Transverse colon (tissue), 4 donors: ENCODE results near the gene ZGLP1. TPM values are rescaled to one million over a fixed set of nuclear protein-coding genes. Genes with fewer than 3 reads are reported as not detected.

Experiments
- DNase-seq: peaks from one replicate; pipeline ENCODE4 v3.0.0-alpha.2; 2019
- H3K27ac ChIP-seq, 4 donors: fragments of 200-600 bp; sonication (generic); 2 replicates each; pipeline ENCODE4 v1.5.1; 2016 to 2018; ENCODE audit warnings: inconsistent platforms in 4 of 4
- H3K27me3 ChIP-seq: fragments of 200-600 bp; sonication (generic); 2 replicates; pipeline ENCODE4 v1.5.1; 2017; ENCODE audit warnings: inconsistent platforms
- H3K36me3 ChIP-seq, 4 donors: fragments of 200-600 bp; sonication (generic); 2 replicates each; pipeline ENCODE4 v1.5.1; 2017 to 2019; ENCODE audit warnings: inconsistent platforms in 4 of 4
- H3K4me1 ChIP-seq, 4 donors: fragments of 200-600 bp; sonication (generic); 2 replicates each; pipeline ENCODE4 v1.5.1; 2017 to 2020; ENCODE audit warnings: inconsistent platforms in 4 of 4
- H3K4me3 ChIP-seq, 4 donors: fragments of 200-600 bp; sonication (generic); 1 replicate in 1 of 4; 2 replicates in 3 of 4; pipeline versions ENCODE4 v1.5.1 to v1.6.1; 2017 to 2019; ENCODE audit warnings: inconsistent platforms in 4 of 4
- H3K9me3 ChIP-seq, 2 donors: fragments of 200-600 bp; sonication (generic); 2 replicates each; pipeline ENCODE4 v1.5.1; 2017 to 2019; ENCODE audit warnings: inconsistent platforms in 2 of 2
- EP300 ChIP-seq: sonication (generic); formaldehyde crosslinking; IDR thresholded peaks from one replicate; pipeline ENCODE4 v1.6.1; 2017; ENCODE audit warnings: antibody characterized with exemption, low read depth
- POLR2A ChIP-seq: fragments of 450-650 bp; IDR thresholded peaks from one replicate; pipeline ENCODE4 v1.6.1; 2016; ENCODE audit warnings: antibody characterized with exemption, mild to moderate bottlenecking, moderate library complexity
- POLR2AphosphoS5 ChIP-seq, 3 donors: sonication (generic); formaldehyde crosslinking; IDR thresholded peaks; one replicate each; pipeline ENCODE4 v1.6.1; 2016; ENCODE audit warnings: antibody characterized with exemption in 3 of 3
- WGBS, 2 donors: methylation state at CpG; one replicate each; pipeline ENCODE4 v1.1.5; 2018; ENCODE audit warnings: low coverage in 1 of 2; 5-methylcytosine and 5-hydroxymethylcytosine counted together
- in situ Hi-C, 4 donors: fragments of 200-750 bp; cut with MboI; loops; one replicate each; pipeline versions ENCODE4 v1.15.0 to v1.15.1; 2017; ENCODE audit warnings: low sequenced_read_pairs in 3 of 4, low pct_ligation_motif_present in 1 of 4, low pct_unique_long_range_greater_than_20kb in 1 of 4
- intact Hi-C: fragments of 100-400 bp; cut with DNase I; formaldehyde crosslinking; loops from one replicate; pipeline ENCODE4 v1.15.1; 2023; ENCODE audit warnings: low total_unique reads
- total RNA-seq, 4 donors: library from RNA; depleted of rRNA; stranded (reverse); fragments of >200 nt; gene quantifications; one replicate each; pipeline ENCODE4 v1.1.0, GENCODE V29; 2016
- TF ChIP-seq, protein P1 (sequence below), 5 experiments: fragments of 200-600 bp in 3 of 5; fragments of 450-650 bp in 2 of 5; sonication (generic) in 3 of 5; IDR thresholded peaks; 1 replicate in 2 of 5; 2 replicates in 3 of 5; pipeline ENCODE4 v1.5.1; 2016 to 2017; ENCODE audit warnings: antibody characterized with exemption in 5 of 5, inconsistent platforms in 3 of 5, mild to moderate bottlenecking in 2 of 5, moderate library complexity in 1 of 5

Gene ZGLP1
- total RNA-seq, 4 donors from 2014 or later, result 1.9 to 8.2 (median 3.8) TPM

DNA sequence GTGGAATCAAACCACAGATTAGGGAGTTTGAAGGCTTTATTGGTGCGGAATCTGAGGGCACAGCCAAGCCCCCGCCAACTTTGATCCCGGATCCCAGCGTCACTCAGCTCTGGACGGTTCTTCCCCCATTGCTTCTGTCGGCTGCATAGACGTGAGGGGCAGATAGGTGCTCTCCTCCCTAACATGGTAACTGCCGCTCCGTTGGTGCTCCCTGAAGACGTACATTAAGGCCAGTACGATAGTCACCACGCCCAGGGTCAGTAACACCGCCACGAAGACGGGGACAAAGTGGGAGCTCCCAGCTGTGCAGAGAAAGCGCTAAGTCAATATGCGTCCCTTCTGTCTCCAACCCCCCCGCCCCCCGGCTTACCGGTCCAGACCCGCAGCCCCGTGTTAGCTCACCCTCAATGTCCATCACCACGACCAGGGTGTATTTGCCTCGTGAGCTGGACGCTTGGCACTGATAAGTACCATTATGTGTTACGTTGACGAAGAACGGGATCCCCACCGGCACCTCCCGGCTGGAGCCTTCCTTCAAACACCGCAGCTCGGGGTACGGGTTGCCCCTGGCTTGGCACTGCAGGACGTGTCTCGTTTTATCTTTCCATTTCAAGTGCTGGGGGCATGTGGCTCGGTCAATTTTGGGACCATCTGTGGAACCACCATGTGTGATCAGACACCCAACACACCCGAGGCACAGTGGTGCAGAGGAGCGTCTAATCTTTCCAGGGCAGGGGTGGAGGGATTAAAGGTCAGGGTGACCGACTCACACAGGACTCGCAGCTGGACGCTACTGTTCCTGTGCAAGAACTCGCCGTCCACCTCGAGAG is 24.4 kb upstream of the ZGLP1 start:
- no peaks in the 10 kb centered on the region for H3K27me3 ChIP-seq
- peak overlapping the region; percentile 90 to 95 (median 91) for H3K27ac ChIP-seq
- in situ Hi-C loops (no loop called here), intact Hi-C loops (no loop called here)
- peaks cover 0 to 6% (median under 1%) of the 10 kb centered on the region in 4 donors for H3K36me3 ChIP-seq
- H3K4me1 ChIP-seq, result peaks cover 0 to 31% (median 18%) of the 10 kb centered on the region in 4 donors
- peak overlapping the region; percentile 45 to 89 (median 72) for H3K4me3 ChIP-seq
- no peaks in the 10 kb centered on the region for H3K9me3 ChIP-seq
- TF ChIP-seq EP300, result no peak
- TF ChIP-seq, protein P1, sequence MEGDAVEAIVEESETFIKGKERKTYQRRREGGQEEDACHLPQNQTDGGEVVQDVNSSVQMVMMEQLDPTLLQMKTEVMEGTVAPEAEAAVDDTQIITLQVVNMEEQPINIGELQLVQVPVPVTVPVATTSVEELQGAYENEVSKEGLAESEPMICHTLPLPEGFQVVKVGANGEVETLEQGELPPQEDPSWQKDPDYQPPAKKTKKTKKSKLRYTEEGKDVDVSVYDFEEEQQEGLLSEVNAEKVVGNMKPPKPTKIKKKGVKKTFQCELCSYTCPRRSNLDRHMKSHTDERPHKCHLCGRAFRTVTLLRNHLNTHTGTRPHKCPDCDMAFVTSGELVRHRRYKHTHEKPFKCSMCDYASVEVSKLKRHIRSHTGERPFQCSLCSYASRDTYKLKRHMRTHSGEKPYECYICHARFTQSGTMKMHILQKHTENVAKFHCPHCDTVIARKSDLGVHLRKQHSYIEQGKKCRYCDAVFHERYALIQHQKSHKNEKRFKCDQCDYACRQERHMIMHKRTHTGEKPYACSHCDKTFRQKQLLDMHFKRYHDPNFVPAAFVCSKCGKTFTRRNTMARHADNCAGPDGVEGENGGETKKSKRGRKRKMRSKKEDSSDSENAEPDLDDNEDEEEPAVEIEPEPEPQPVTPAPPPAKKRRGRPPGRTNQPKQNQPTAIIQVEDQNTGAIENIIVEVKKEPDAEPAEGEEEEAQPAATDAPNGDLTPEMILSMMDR (IDR thresholded peaks at IDR 0.05), result no peak
- TF ChIP-seq POLR2AphosphoS5 (IDR thresholded peaks at IDR 0.05), result no peak
- TF ChIP-seq POLR2A, result no peak
- WGBS, 2 donors, result 18% methylated on average over 43 of the region's 44 CpGs; no CpG with 5 or more reads in 1 of the 2 donors
- DNase-seq, result peak; percentile 32

DNA sequence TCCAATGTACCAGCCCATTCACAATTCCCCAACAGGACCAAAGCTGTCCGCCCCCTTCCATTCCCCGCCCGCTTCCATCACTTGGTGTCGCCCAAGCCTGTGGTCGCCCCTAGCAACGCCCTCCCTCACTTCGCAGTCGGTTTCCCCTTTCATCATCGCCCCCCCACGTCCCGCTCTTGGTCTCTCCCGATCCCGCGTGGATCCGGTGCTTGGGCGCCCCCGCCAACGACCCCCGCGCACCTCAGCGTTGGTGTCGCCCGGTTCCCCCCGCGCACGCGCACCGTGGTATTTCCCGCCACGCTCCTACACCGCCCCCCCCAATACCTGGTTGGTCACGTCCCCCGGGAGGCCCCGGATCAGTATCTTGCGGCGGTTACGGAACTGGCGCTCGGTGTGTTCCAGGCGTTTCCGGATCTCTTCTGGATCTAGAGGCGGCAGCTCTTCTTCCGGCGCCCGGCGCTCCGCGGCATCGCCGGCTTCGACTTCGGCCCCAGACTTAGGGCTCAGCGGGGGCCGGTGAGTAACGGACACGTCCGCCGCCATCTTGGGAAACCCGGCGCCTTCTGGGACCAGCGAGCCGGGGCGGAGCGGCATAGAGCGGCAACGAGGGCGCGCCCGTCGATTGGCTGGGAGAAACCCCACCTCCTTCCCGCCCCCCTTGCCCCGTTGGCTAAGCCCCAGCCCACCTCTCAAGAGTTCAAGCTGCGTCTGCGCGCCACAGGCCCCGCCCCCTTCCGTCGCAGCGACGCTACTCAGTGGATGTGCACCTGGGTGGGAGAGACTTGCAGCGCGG is 23.5 kb upstream of the ZGLP1 start, which contains the start of gene RAVER1:
RAVER1 (minus strand) TSS at position 565 of the 793 bp plus-strand sequence; CDS start at position 543, 22 bp downstream.
- peak within 1 kb of the TSS; percentile 90 to 95 (median 91) for H3K27ac ChIP-seq
- no peaks in the 10 kb centered on the region for H3K27me3 ChIP-seq
- TF ChIP-seq, protein P1 (IDR thresholded peaks at IDR 0.05), result no peak
- TF ChIP-seq POLR2AphosphoS5 (IDR thresholded peaks at IDR 0.05), result peak; percentile 81 to 90 (median 90)
- peak; percentile 74 for TF ChIP-seq POLR2A
- no peak for TF ChIP-seq EP300
- H3K4me1 ChIP-seq, result peaks cover 0 to 31% (median 18%) of the 10 kb centered on the region in 4 donors
- H3K9me3 ChIP-seq, result no peaks in the 10 kb centered on the region
- peak within 1 kb of the TSS; percentile 66 to 89 (median 74) for H3K4me3 ChIP-seq
- WGBS, 2 donors, result 1% methylated on average over 35 of the region's 82 CpGs; no CpG with 5 or more reads in 1 of the 2 donors
- intact Hi-C loops, result no loop called here
- in situ Hi-C loops, result no loop called here
- H3K36me3 ChIP-seq, result peaks cover 0 to 13% (median 7%) of the 10 kb centered on the region in 4 donors
- DNase-seq, result peak; percentile 99

DNA sequence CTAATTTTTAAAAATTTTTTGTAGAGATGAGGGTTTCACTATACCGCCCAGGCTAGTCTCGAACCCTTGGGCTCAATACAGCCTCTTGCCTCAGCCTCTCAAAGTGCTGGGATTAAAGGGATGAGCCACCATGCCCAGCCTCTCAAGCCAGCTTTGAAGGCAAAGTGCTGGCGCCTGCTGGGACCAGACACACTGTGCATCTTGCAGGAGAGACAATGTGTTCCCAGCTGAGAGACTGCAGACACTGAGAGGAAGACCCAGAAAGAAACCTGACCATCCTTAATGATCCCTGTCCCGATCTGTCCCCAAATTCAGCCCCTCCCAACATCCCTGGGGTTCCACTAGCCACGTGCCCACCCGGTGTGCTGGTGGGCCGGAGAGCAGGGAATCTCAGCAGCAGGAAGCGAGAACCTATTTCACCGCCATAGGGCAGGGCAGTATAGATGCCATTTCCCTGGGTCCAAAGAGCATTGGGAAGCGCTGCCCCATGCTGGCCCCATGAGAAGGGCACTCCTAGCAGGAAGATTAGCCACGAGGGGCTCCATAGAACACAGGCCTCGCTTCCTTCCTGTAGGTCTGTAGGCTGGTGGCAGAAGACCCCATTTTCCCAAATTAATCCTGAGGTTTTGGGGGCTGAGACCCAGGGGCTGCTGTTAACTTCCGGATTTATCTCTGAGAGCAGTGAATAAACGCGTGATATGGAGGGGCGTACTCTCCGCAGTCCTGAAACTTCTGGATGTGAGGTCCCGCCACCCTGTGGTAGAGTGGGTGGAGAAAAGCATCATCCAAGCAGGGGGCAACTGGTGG is 22.7 kb upstream of the ZGLP1 start:
- peak; percentile 71 for DNase-seq
- peaks cover 0 to 31% (median 18%) of the 10 kb centered on the region in 4 donors for H3K4me1 ChIP-seq
- TF ChIP-seq POLR2AphosphoS5 (IDR thresholded peaks at IDR 0.05), result peak in 1 of 3 donors; percentile 16
- TF ChIP-seq EP300, result no peak
- peak; percentile 19 for TF ChIP-seq POLR2A
- peak overlapping the region; percentile 66 to 89 (median 74) for H3K4me3 ChIP-seq
- H3K9me3 ChIP-seq, result no peaks in the 10 kb centered on the region
- H3K27ac ChIP-seq, result peak overlapping the region; percentile 90 to 95 (median 91)
- H3K36me3 ChIP-seq, result peaks cover 0 to 21% (median 14%) of the 10 kb centered on the region in 4 donors
- in situ Hi-C loops (no loop called here), intact Hi-C loops (no loop called here)
- no peaks in the 10 kb centered on the region for H3K27me3 ChIP-seq
- WGBS, 2 donors, result 18 to 43% methylated on average over 1 to 18 of the region's 18 CpGs

DNA sequence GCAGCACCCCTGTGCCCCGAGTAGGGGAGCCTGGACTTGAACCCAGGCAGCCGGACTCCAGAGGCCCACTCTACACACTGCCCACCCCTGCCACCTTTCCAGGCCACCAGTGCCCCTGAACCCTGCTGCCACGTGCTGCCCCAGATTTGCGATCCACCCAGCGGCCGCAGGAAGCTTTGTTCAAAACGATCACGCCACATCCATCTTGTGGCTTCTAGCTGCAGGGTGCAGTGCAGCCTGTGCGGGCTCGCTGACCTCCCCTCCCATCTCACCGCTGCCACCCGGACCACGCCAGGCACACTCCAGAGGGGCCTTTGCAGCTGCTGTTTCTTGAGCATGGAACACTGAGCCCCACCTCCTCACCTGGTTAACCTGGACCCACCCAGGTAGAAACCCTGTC is 19.9 kb upstream of the ZGLP1 start:
- H3K36me3 ChIP-seq, result peaks cover 0 to 40% (median 25%) of the 10 kb centered on the region in 4 donors
- H3K27ac ChIP-seq, result no peak overlapping the region
- H3K4me1 ChIP-seq, result peaks cover 0 to 24% (median 16%) of the 10 kb centered on the region in 4 donors
- in situ Hi-C loops, result no loop called here
- no peak for TF ChIP-seq EP300
- TF ChIP-seq, protein P1 (IDR thresholded peaks at IDR 0.05), result no peak
- no peak for TF ChIP-seq POLR2AphosphoS5 (IDR thresholded peaks at IDR 0.05)
- no peak for TF ChIP-seq POLR2A
- H3K4me3 ChIP-seq, result no peak overlapping the region
- no peak for DNase-seq
- no peaks in the 10 kb centered on the region for H3K9me3 ChIP-seq
- intact Hi-C loops, result no loop called here
- H3K27me3 ChIP-seq, result no peaks in the 10 kb centered on the region
- 96% methylated on average over 11 of the region's 13 CpGs; no CpG with 5 or more reads in 1 of the 2 donors for WGBS, 2 donors
